HL-60 (cell line): Measurements from ENCODE around the gene PSMA5.
"Not testable (repeated sequence)": the region's sequence is repeated elsewhere in the genome, so short reads cannot be mapped to it uniquely, and the experiment has no call there.

Source experiments
- DNase-seq, 2 experiments: peaks; one replicate each; pipeline ENCODE4 v3.0.0-alpha.2; 2010 to 2020; ENCODE audit warnings: low read depth in 1 of 2, low spot score in 1 of 2
- H3K27ac ChIP-seq: fragments of 250-450 bp; sonication (Bioruptor Pico); replicated peaks from 2 replicates; pipeline ENCODE4 v1.5.1; 2020; ENCODE audit warnings: mild to moderate bottlenecking, moderate library complexity
- H3K27me3 ChIP-seq: fragments of 250-450 bp; sonication (Bioruptor Pico); 2 replicates; pipeline ENCODE4 v1.5.1; 2021; ENCODE audit warnings: mild to moderate bottlenecking, moderate library complexity; ENCODE audit not compliant: insufficient read depth, poor library complexity, severe bottlenecking
- H3K4me3 ChIP-seq: replicated peaks from 2 replicates; pipeline ENCODE4 v1.5.1; 2011; ENCODE audit warnings: mild to moderate bottlenecking, control low read depth, low read length; ENCODE audit not compliant: insufficient read depth
- CTCF ChIP-seq: IDR thresholded peaks from one replicate; pipeline ENCODE4 v1.5.1; 2011; ENCODE audit warnings: low read length, control low read depth, inconsistent platforms; ENCODE audit not compliant: insufficient read depth
- GABPA ChIP-seq: IDR thresholded peaks from 2 replicates; pipeline ENCODE4 v1.6.1; 2012; ENCODE audit warnings: low read depth
- POLR2AphosphoS5 ChIP-seq: IDR thresholded peaks from 2 replicates; pipeline ENCODE4 v1.6.1; 2012; ENCODE audit warnings: low read depth
- REST ChIP-seq: IDR thresholded peaks from 2 replicates; pipeline ENCODE4 v1.6.1; 2012; ENCODE audit warnings: low read depth; ENCODE audit not compliant: insufficient replicate concordance
- SPI1 ChIP-seq: IDR thresholded peaks from 2 replicates; pipeline ENCODE4 v1.6.1; 2012; ENCODE audit warnings: low read depth, mild to moderate bottlenecking, borderline replicate concordance

PSMA5 gene

GRCh38 chr1:109447524-109447923 lies 21.3 kb upstream of the PSMA5 start:
- TF ChIP-seq SPI1 (no peak), GABPA (no peak), REST (no peak), POLR2AphosphoS5 (no peak), CTCF (no peak)
- Histone ChIP-seq H3K4me3 (no peak overlapping the region), H3K27me3 (peaks cover 7% of the 10 kb centered on the region), H3K27ac (no peak overlapping the region)
- no peak for DNase-seq

GRCh38 chr1:109445949-109446695 lies 19.9 kb upstream of the PSMA5 start:
- not testable (repeated sequence) for H3K4me3 ChIP-seq, DNase-seq, H3K27ac ChIP-seq, H3K27me3 ChIP-seq

- H3K27ac ChIP-seq, result no peak overlapping the region
- no peak overlapping the region for H3K4me3 ChIP-seq
- peaks cover 7% of the 10 kb centered on the region for H3K27me3 ChIP-seq
- no peak for DNase-seq
- TF ChIP-seq POLR2AphosphoS5 (no peak), CTCF (no peak), SPI1 (no peak), GABPA (no peak)
These were observed 18.1 kb upstream of the PSMA5 start for GRCh38 chr1:109444346-109444745.

GRCh38 chr1:109443476-109443875 lies 17.2 kb upstream of the PSMA5 start:
- TF ChIP-seq POLR2AphosphoS5 (no peak), CTCF (no peak), REST (no peak), SPI1 (no peak), GABPA (no peak)
- H3K27ac ChIP-seq, result no peak overlapping the region
- H3K27me3 ChIP-seq, result peaks cover 7% of the 10 kb centered on the region
- DNase-seq, result no peak
- no peak overlapping the region for H3K4me3 ChIP-seq
